Muscle of leg (tissue), 11 donors: ENCODE data around the gene DPY30. TPM values are rescaled to one million over a fixed set of nuclear protein-coding genes. Genes with fewer than 3 reads are reported as not detected.
A peak's percentile ranks its signal among the peaks of the same experiment; 100 is the strongest.

ENCODE experiments used
- DNase-seq: peaks from one replicate; pipeline ENCODE4 v3.0.0; 2013
- H3K27ac ChIP-seq: one replicate; pipeline ENCODE4 v1.5.1; 2013; ENCODE audit warnings: mild to moderate bottlenecking, low read length, control low read depth
- H3K27me3 ChIP-seq: one replicate; pipeline ENCODE4 v1.6.1; 2013; ENCODE audit warnings: low read length; ENCODE audit not compliant: control insufficient read depth, insufficient read depth
- H3K36me3 ChIP-seq: one replicate; pipeline ENCODE4 v1.6.1; 2013; ENCODE audit warnings: low read length; ENCODE audit not compliant: control insufficient read depth, insufficient read depth
- H3K4me1 ChIP-seq: one replicate; pipeline ENCODE4 v1.6.1; 2013; ENCODE audit warnings: low read length; ENCODE audit not compliant: control insufficient read depth, insufficient read depth
- H3K4me3 ChIP-seq: one replicate; pipeline ENCODE4 v1.5.1; 2013; ENCODE audit warnings: low read length, control low read depth
- H3K9me3 ChIP-seq: replicated peaks from 2 replicates; pipeline ENCODE4 v1.6.1; 2013; ENCODE audit warnings: low read depth, low read length; ENCODE audit not compliant: control insufficient read depth
- WGBS: methylation state at CpG from one replicate; pipeline ENCODE4 v1.1.5; 2013; ENCODE audit warnings: missing lambda C conversion rate; ENCODE audit not compliant: insufficient coverage; 5-methylcytosine and 5-hydroxymethylcytosine counted together
- polyA plus RNA-seq, 8 donors: library from polyadenylated mRNA; unstranded; fragments of 120-200 nt; gene quantifications; one replicate each; pipeline versions ENCODE4 v1.2.1 to v1.2.3, GENCODE V29; 2013; ENCODE audit warnings: inconsistent platforms in 1 of 8, low replicate concordance in 1 of 8; ENCODE audit not compliant: insufficient read length in 8 of 8, insufficient read depth in 1 of 8
- total RNA-seq: library from RNA; stranded (reverse); fragments of 120-200 nt; gene quantifications from one replicate; pipeline ENCODE4 v1.2.4, GENCODE V29; 2013

DPY30 gene
- total and polyA plus RNA-seq, 9 donors: 37.7 to 47.5 (median 45.0) TPM

- Histone ChIP-seq H3K27ac (no peak overlapping the region), H3K4me1 (no peaks in the 10 kb centered on the region), H3K27me3 (no peaks in the 10 kb centered on the region), H3K9me3 (no peaks in the 10 kb centered on the region), H3K36me3 (no peaks in the 10 kb centered on the region), H3K4me3 (no peak overlapping the region)
- WGBS: 91% methylated on average over 4 of the region's 4 CpGs
- no peak for DNase-seq
These were observed 40.7 kb downstream of the DPY30 start for GRCh38 chr2:31998731-31999383.

GRCh38 chr2:31997653-31998052 is 42.0 kb downstream of the DPY30 start:
- DNase-seq: no peak
- no peak overlapping the region for H3K4me3 ChIP-seq
- WGBS: no CpG with 5 or more reads among the region's 3 CpGs
- no peaks in the 10 kb centered on the region for H3K4me1 ChIP-seq
- no peak overlapping the region for H3K27ac ChIP-seq
- no peaks in the 10 kb centered on the region for H3K27me3 ChIP-seq
- H3K36me3 ChIP-seq: no peaks in the 10 kb centered on the region
- no peaks in the 10 kb centered on the region for H3K9me3 ChIP-seq

- WGBS: 76% methylated on average over 3 of the region's 6 CpGs
- Histone ChIP-seq H3K4me3 (no peak overlapping the region), H3K4me1 (no peaks in the 10 kb centered on the region), H3K9me3 (no peaks in the 10 kb centered on the region), H3K27me3 (no peaks in the 10 kb centered on the region), H3K36me3 (no peaks in the 10 kb centered on the region), H3K27ac (no peak overlapping the region)
- no peak for DNase-seq
These were observed 42.9 kb downstream of the DPY30 start for GRCh38 chr2:31996571-31997150.

- H3K27me3 ChIP-seq: no peaks in the 10 kb centered on the region
These were observed 46.7 kb downstream of the DPY30 start for GRCh38 chr2:31992934-31993333.

GRCh38 chr2:31992025-31992579 is 47.5 kb downstream of the DPY30 start:
- no peak overlapping the region for H3K4me3 ChIP-seq
- no peaks in the 10 kb centered on the region for H3K4me1 ChIP-seq
- no peaks in the 10 kb centered on the region for H3K27me3 ChIP-seq
- DNase-seq: no peak
- H3K36me3 ChIP-seq: no peaks in the 10 kb centered on the region
- H3K9me3 ChIP-seq: no peaks in the 10 kb centered on the region
- WGBS: 75% methylated on average over 1 of the region's 3 CpGs
- no peak overlapping the region for H3K27ac ChIP-seq

More at GRCh38 chr2:31992934-31993333, 46.7 kb downstream of the DPY30 start:
- H3K4me1 ChIP-seq: no peaks in the 10 kb centered on the region
- no peak for DNase-seq
- H3K4me3 ChIP-seq: no peak overlapping the region
- no peak overlapping the region for H3K27ac ChIP-seq
- no peaks in the 10 kb centered on the region for H3K9me3 ChIP-seq
- no CpG with 5 or more reads among the region's 4 CpGs for WGBS
- no peaks in the 10 kb centered on the region for H3K36me3 ChIP-seq

GRCh38 chr2:31989946-31990345 is 49.7 kb downstream of the DPY30 start:
- Histone ChIP-seq H3K27ac (no peak overlapping the region), H3K36me3 (no peaks in the 10 kb centered on the region), H3K4me1 (no peaks in the 10 kb centered on the region), H3K4me3 (no peak overlapping the region), H3K27me3 (no peaks in the 10 kb centered on the region), H3K9me3 (no peaks in the 10 kb centered on the region)
- DNase-seq: no peak
- WGBS: 100% methylated on average over 1 of the region's 4 CpGs

GRCh38 chr2:31987454-31988220 is 52.0 kb downstream of the DPY30 start:
- Histone ChIP-seq H3K4me3 (no peak overlapping the region), H3K4me1 (no peaks in the 10 kb centered on the region), H3K27me3 (no peaks in the 10 kb centered on the region), H3K9me3 (no peaks in the 10 kb centered on the region), H3K36me3 (no peaks in the 10 kb centered on the region), H3K27ac (no peak overlapping the region)
- WGBS: 100% methylated on average over 1 of the region's 2 CpGs
- DNase-seq: no peak

GRCh38 chr2:31986906-31987305 is 52.7 kb downstream of the DPY30 start:
- no peaks in the 10 kb centered on the region for H3K36me3 ChIP-seq
- 95% methylated on average over 2 of the region's 3 CpGs for WGBS
- no peaks in the 10 kb centered on the region for H3K9me3 ChIP-seq
- H3K27ac ChIP-seq: no peak overlapping the region
- no peaks in the 10 kb centered on the region for H3K4me1 ChIP-seq
- DNase-seq: no peak
- H3K4me3 ChIP-seq: no peak overlapping the region
- no peaks in the 10 kb centered on the region for H3K27me3 ChIP-seq

- no CpG with 5 or more reads among the region's 5 CpGs for WGBS
- no peak overlapping the region for H3K4me3 ChIP-seq
- DNase-seq: peak; percentile 18
- no peaks in the 10 kb centered on the region for H3K9me3 ChIP-seq
- peak overlapping the region; percentile 10 for H3K27ac ChIP-seq
- H3K4me1 ChIP-seq: peaks cover 2% of the 10 kb centered on the region
- no peaks in the 10 kb centered on the region for H3K27me3 ChIP-seq
- no peaks in the 10 kb centered on the region for H3K36me3 ChIP-seq
These were observed 55.7 kb downstream of the DPY30 start for GRCh38 chr2:31983762-31984467.
